ENCODE results near the gene PARD6B.
"Not testable (repeated sequence)": the region's sequence is repeated elsewhere in the genome, so short reads cannot be mapped to it uniquely, and the experiment has no call there.

The PARD6B gene

GRCh38 chr20:50776122-50776817 lies 44.9 kb downstream of the PARD6B start:
- no peak for DNase-seq

- no peak for DNase-seq
Observed at GRCh38 chr20:50777373-50777772, 46.0 kb downstream of the PARD6B start.

GRCh38 chr20:50778994-50779393 lies 47.6 kb downstream of the PARD6B start:
- DNase-seq, result not testable (repeated sequence)

GRCh38 chr20:50783390-50783789 lies 52.0 kb downstream of the PARD6B start:
- DNase-seq, result no peak

- no peak for DNase-seq
Observed at GRCh38 chr20:50783903-50784302, 52.5 kb downstream of the PARD6B start.

GRCh38 chr20:50784464-50784863 lies 53.1 kb downstream of the PARD6B start:
- no peak for DNase-seq

GRCh38 chr20:50786703-50787102 lies 55.3 kb downstream of the PARD6B start:
- DNase-seq, result no peak

- DNase-seq, result no peak
Observed at GRCh38 chr20:50787181-50787580, 55.8 kb downstream of the PARD6B start.

GRCh38 chr20:50788045-50788991 lies 56.9 kb downstream of the PARD6B start:
- DNase-seq, result peak; percentile 71

GRCh38 chr20:50789968-50790650 lies 58.7 kb downstream of the PARD6B start:
- no peak for DNase-seq

GRCh38 chr20:50790651-50791277 lies 59.4 kb downstream of the PARD6B start:
- peak; percentile 95 for DNase-seq

GRCh38 chr20:50792708-50793574 lies 61.6 kb downstream of the PARD6B start:
- DNase-seq, result no peak

GRCh38 chr20:50793575-50794016 lies 62.2 kb downstream of the PARD6B start:
- DNase-seq, result not testable (repeated sequence)

- no peak for DNase-seq
Observed at GRCh38 chr20:50794181-50794845, 62.9 kb downstream of the PARD6B start.

GRCh38 chr20:50794846-50795634 lies 63.7 kb downstream of the PARD6B start, which contains the start of gene BCAS4:
Gene BCAS4, plus strand, starts transcription at chr20:50795061. Its CDS starts 23 bp downstream, at chr20:50795084.
- DNase-seq, result peak; percentile 82

GRCh38 chr20:50797142-50797541 lies 65.8 kb downstream of the PARD6B start:
- DNase-seq, result no peak

- no peak for DNase-seq
Observed at GRCh38 chr20:50798650-50799049, 67.3 kb downstream of the PARD6B start.

GRCh38 chr20:50799176-50799889 lies 68.0 kb downstream of the PARD6B start:
- no peak for DNase-seq

GRCh38 chr20:50799890-50800550 lies 68.6 kb downstream of the PARD6B start:
- DNase-seq, result no peak

Measured in HCEC 1CT (cell line).